Mesendoderm (in vitro differentiated cells): ENCODE measurements around the gene WNK1.
A peak's percentile ranks its signal among the peaks of the same experiment; 100 is the strongest.

Source experiments
- DNase-seq: peaks from one replicate; pipeline ENCODE4 v3.0.0; 2013
- H2AK5ac ChIP-seq: 2 replicates; pipeline ENCODE4 v1.6.1; 2013; ENCODE audit warnings: low read length, inconsistent platforms
- H2BK120ac ChIP-seq: 2 replicates; pipeline ENCODE4 v1.6.1; 2013; ENCODE audit warnings: low read depth, mild to moderate bottlenecking, low read length, moderate library complexity, mixed read lengths
- H2BK15ac ChIP-seq: replicated peaks from 2 replicates; pipeline ENCODE4 v1.6.1; 2013; ENCODE audit warnings: low read depth, mild to moderate bottlenecking, moderate library complexity
- H2BK5ac ChIP-seq: 2 replicates; pipeline ENCODE4 v1.6.1; 2013; ENCODE audit warnings: low read length, inconsistent platforms
- H3K18ac ChIP-seq: 2 replicates; pipeline ENCODE4 v1.6.1; 2013; ENCODE audit warnings: mild to moderate bottlenecking, low read length, mixed read lengths
- H3K23ac ChIP-seq: one replicate; pipeline ENCODE4 v1.6.1; 2013; ENCODE audit warnings: low read length
- H3K27ac ChIP-seq: 2 replicates; pipeline ENCODE4 v1.5.1; 2013; ENCODE audit warnings: low read depth, mild to moderate bottlenecking, inconsistent platforms, low read length, moderate library complexity
- H3K27me3 ChIP-seq: 2 replicates; pipeline ENCODE4 v1.6.1; 2013; ENCODE audit warnings: low read length, control low read depth, mild to moderate bottlenecking, inconsistent platforms; ENCODE audit not compliant: insufficient read depth, poor library complexity
- H3K36me3 ChIP-seq: 2 replicates; pipeline ENCODE4 v1.6.1; 2013; ENCODE audit warnings: low read length, inconsistent platforms; ENCODE audit not compliant: control insufficient read depth, insufficient read depth
- H3K4ac ChIP-seq: one replicate; pipeline ENCODE4 v1.6.1; 2013; ENCODE audit warnings: low read depth, mild to moderate bottlenecking, low read length, moderate library complexity
- H3K4me1 ChIP-seq: 2 replicates; pipeline ENCODE4 v1.6.1; 2013; ENCODE audit warnings: low read depth, low read length, inconsistent platforms; ENCODE audit not compliant: control insufficient read depth
- H3K4me2 ChIP-seq: 2 replicates; pipeline ENCODE4 v1.6.1; 2013; ENCODE audit warnings: low read length
- H3K4me3 ChIP-seq: 2 replicates; pipeline ENCODE4 v1.5.1; 2013; ENCODE audit warnings: mild to moderate bottlenecking, low read length
- H3K56ac ChIP-seq: one replicate; pipeline ENCODE4 v1.6.1; 2013; ENCODE audit warnings: low read length
- H3K79me1 ChIP-seq: 2 replicates; pipeline ENCODE4 v1.6.1; 2013; ENCODE audit warnings: low read length, inconsistent platforms
- H3K79me2 ChIP-seq: 2 replicates; pipeline ENCODE4 v1.6.1; 2013; ENCODE audit warnings: mild to moderate bottlenecking, low read length; ENCODE audit not compliant: control insufficient read depth, insufficient read depth
- H3K9ac ChIP-seq: 2 replicates; pipeline ENCODE4 v1.6.1; 2013; ENCODE audit warnings: low read length, inconsistent platforms
- H4K5ac ChIP-seq: one replicate; pipeline ENCODE4 v1.6.1; 2013; ENCODE audit warnings: low read length
- H4K8ac ChIP-seq: one replicate; pipeline ENCODE4 v1.6.1; 2013; ENCODE audit warnings: low read depth, mild to moderate bottlenecking, control low read depth, low read length, moderate library complexity
- WGBS: extraction: QIAGEN DNeasy Blood & Tissue Kit; methylation state at CpG from one replicate; pipeline ENCODE4 v1.1.7; 2013; ENCODE audit warnings: low lambda C conversion rate, missing lambda C conversion rate; ENCODE audit not compliant: insufficient coverage; ENCODE audit errors: extremely low coverage; 5-methylcytosine and 5-hydroxymethylcytosine counted together

WNK1 gene

GRCh38 chr12:948238-948637, 195.9 kb downstream of the WNK1 start:
- peaks cover 5% of the 10 kb centered on the region for H3K79me1 ChIP-seq
- no peaks in the 10 kb centered on the region for H3K4me1 ChIP-seq
- H2BK5ac ChIP-seq: no peak overlapping the region
- peak overlapping the region; percentile 24 for H3K9ac ChIP-seq
- no peak overlapping the region for H3K27ac ChIP-seq
- H3K36me3 ChIP-seq: no peaks in the 10 kb centered on the region
- peak overlapping the region; percentile 52 for H3K56ac ChIP-seq
- H3K18ac ChIP-seq: no peak overlapping the region
- no CpG with 5 or more reads among the region's 9 CpGs for WGBS
- no peak for DNase-seq
- H3K4me3 ChIP-seq: no peak overlapping the region
- no peak overlapping the region for H4K5ac ChIP-seq
- H3K4ac ChIP-seq: peak overlapping the region; percentile 58
- H3K27me3 ChIP-seq: no peaks in the 10 kb centered on the region
- no peak overlapping the region for H3K4me2 ChIP-seq
- H2BK15ac ChIP-seq: no peak overlapping the region
- no peak overlapping the region for H3K23ac ChIP-seq
- H3K79me2 ChIP-seq: peaks cover 12% of the 10 kb centered on the region
- no peak overlapping the region for H4K8ac ChIP-seq
- no peak overlapping the region for H2AK5ac ChIP-seq
- H2BK120ac ChIP-seq: no peak overlapping the region

GRCh38 chr12:949453-950191, 197.2 kb downstream of the WNK1 start, which contains the start of gene RAD52:
RAD52 (minus strand) TSS chr12:949694; CDS start chr12:933058, 16,636 bp downstream.
- peak; percentile 100 for DNase-seq
- Histone ChIP-seq H3K9ac (peak within 1 kb of the TSS; percentile 99), H2BK15ac (no peak within 1 kb of the TSS), H3K4me2 (peak within 1 kb of the TSS; percentile 78), H3K18ac (peak within 1 kb of the TSS; percentile 69), H3K36me3 (no peaks in the 10 kb centered on the region), H4K8ac (peak within 1 kb of the TSS; percentile 77), H4K5ac (no peak within 1 kb of the TSS), H3K79me2 (peaks cover 12% of the 10 kb centered on the region), H3K27me3 (no peaks in the 10 kb centered on the region), H2BK120ac (no peak within 1 kb of the TSS), H2BK5ac (peak within 1 kb of the TSS; percentile 96), H3K56ac (peak within 1 kb of the TSS; percentile 99), H3K23ac (no peak within 1 kb of the TSS), H3K79me1 (peaks cover 5% of the 10 kb centered on the region), H3K4ac (peak within 1 kb of the TSS; percentile 93), H3K4me3 (peak within 1 kb of the TSS; percentile 96), H2AK5ac (no peak within 1 kb of the TSS), H3K27ac (peak within 1 kb of the TSS; percentile 98), H3K4me1 (no peaks in the 10 kb centered on the region)
- no CpG with 5 or more reads among the region's 58 CpGs for WGBS

GRCh38 chr12:951176-951575, 198.8 kb downstream of the WNK1 start:
- H3K36me3 ChIP-seq: no peaks in the 10 kb centered on the region
- peaks cover 5% of the 10 kb centered on the region for H3K79me1 ChIP-seq
- H2BK5ac ChIP-seq: no peak overlapping the region
- WGBS: no CpG with 5 or more reads among the region's 1 CpG
- no peak overlapping the region for H4K5ac ChIP-seq
- peaks cover 11% of the 10 kb centered on the region for H3K79me2 ChIP-seq
- no peak overlapping the region for H4K8ac ChIP-seq
- H3K9ac ChIP-seq: no peak overlapping the region
- H2BK15ac ChIP-seq: no peak overlapping the region
- no peak overlapping the region for H3K23ac ChIP-seq
- no peak overlapping the region for H3K4me3 ChIP-seq
- H3K56ac ChIP-seq: no peak overlapping the region
- no peaks in the 10 kb centered on the region for H3K27me3 ChIP-seq
- no peak overlapping the region for H3K4ac ChIP-seq
- no peak overlapping the region for H2BK120ac ChIP-seq
- H3K27ac ChIP-seq: no peak overlapping the region
- no peak overlapping the region for H3K18ac ChIP-seq
- no peak overlapping the region for H3K4me2 ChIP-seq
- H3K4me1 ChIP-seq: no peaks in the 10 kb centered on the region
- H2AK5ac ChIP-seq: no peak overlapping the region
- DNase-seq: no peak

- H3K36me3 ChIP-seq: no peaks in the 10 kb centered on the region
- no CpG with 5 or more reads among the region's 7 CpGs for WGBS
- H2AK5ac ChIP-seq: no peak overlapping the region
- no peak overlapping the region for H3K18ac ChIP-seq
- H3K4ac ChIP-seq: no peak overlapping the region
- H3K56ac ChIP-seq: no peak overlapping the region
- no peak overlapping the region for H3K23ac ChIP-seq
- no peaks in the 10 kb centered on the region for H3K79me2 ChIP-seq
- no peaks in the 10 kb centered on the region for H3K27me3 ChIP-seq
- no peak overlapping the region for H2BK15ac ChIP-seq
- H3K79me1 ChIP-seq: no peaks in the 10 kb centered on the region
- H4K8ac ChIP-seq: no peak overlapping the region
- H3K4me2 ChIP-seq: no peak overlapping the region
- no peaks in the 10 kb centered on the region for H3K4me1 ChIP-seq
- no peak overlapping the region for H3K4me3 ChIP-seq
- H2BK5ac ChIP-seq: no peak overlapping the region
- H3K9ac ChIP-seq: no peak overlapping the region
- no peak for DNase-seq
- H4K5ac ChIP-seq: no peak overlapping the region
- no peak overlapping the region for H2BK120ac ChIP-seq
- H3K27ac ChIP-seq: no peak overlapping the region
Measured at GRCh38 chr12:953776-954175, 201.4 kb downstream of the WNK1 start.

GRCh38 chr12:954741-955140, 202.4 kb downstream of the WNK1 start:
- Histone ChIP-seq H3K4me1 (no peaks in the 10 kb centered on the region), H3K56ac (no peak overlapping the region), H3K4me3 (no peak overlapping the region), H3K9ac (no peak overlapping the region), H3K18ac (no peak overlapping the region), H4K8ac (no peak overlapping the region), H2BK5ac (no peak overlapping the region), H3K4me2 (no peak overlapping the region), H3K36me3 (no peaks in the 10 kb centered on the region), H3K4ac (no peak overlapping the region), H3K79me2 (no peaks in the 10 kb centered on the region), H3K79me1 (no peaks in the 10 kb centered on the region), H2AK5ac (no peak overlapping the region), H3K27me3 (no peaks in the 10 kb centered on the region), H2BK15ac (no peak overlapping the region), H2BK120ac (no peak overlapping the region), H4K5ac (no peak overlapping the region), H3K23ac (no peak overlapping the region), H3K27ac (no peak overlapping the region)
- DNase-seq: no peak

- Histone ChIP-seq H2BK5ac (no peak overlapping the region), H3K79me1 (no peaks in the 10 kb centered on the region), H2BK15ac (no peak overlapping the region), H3K23ac (no peak overlapping the region), H3K4me3 (no peak overlapping the region), H2AK5ac (no peak overlapping the region), H2BK120ac (no peak overlapping the region), H3K4me1 (no peaks in the 10 kb centered on the region), H3K9ac (no peak overlapping the region), H4K5ac (no peak overlapping the region), H3K4me2 (no peak overlapping the region), H3K36me3 (no peaks in the 10 kb centered on the region), H3K27ac (no peak overlapping the region), H3K18ac (no peak overlapping the region), H4K8ac (no peak overlapping the region), H3K4ac (no peak overlapping the region), H3K27me3 (no peaks in the 10 kb centered on the region), H3K79me2 (no peaks in the 10 kb centered on the region), H3K56ac (no peak overlapping the region)
- no peak for DNase-seq
- no CpG with 5 or more reads among the region's 6 CpGs for WGBS
Measured at GRCh38 chr12:955939-956338, 203.6 kb downstream of the WNK1 start.
